GM19023 (cell line): Measurements from ENCODE around the gene RTP1.
"Not testable (repeated sequence)": the region's sequence is repeated elsewhere in the genome, so short reads cannot be mapped to it uniquely, and the experiment has no call there.

Experiments
- ATAC-seq: cut with Tn5 transposase; IDR thresholded peaks from one replicate; pipeline ENCODE4 v1.9.1; 2021; ENCODE audit warnings: mild to moderate bottlenecking, moderate library complexity; ENCODE audit not compliant: unreplicated experiment

Gene RTP1, protein sequence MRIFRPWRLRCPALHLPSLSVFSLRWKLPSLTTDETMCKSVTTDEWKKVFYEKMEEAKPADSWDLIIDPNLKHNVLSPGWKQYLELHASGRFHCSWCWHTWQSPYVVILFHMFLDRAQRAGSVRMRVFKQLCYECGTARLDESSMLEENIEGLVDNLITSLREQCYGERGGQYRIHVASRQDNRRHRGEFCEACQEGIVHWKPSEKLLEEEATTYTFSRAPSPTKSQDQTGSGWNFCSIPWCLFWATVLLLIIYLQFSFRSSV

GRCh38 chr3:187197335-187197649 lies at the start of gene RTP1:
RTP1 (plus strand) TSS chr3:187197486; CDS start chr3:187197516, 30 bp downstream.
- no peak for ATAC-seq

DNA sequence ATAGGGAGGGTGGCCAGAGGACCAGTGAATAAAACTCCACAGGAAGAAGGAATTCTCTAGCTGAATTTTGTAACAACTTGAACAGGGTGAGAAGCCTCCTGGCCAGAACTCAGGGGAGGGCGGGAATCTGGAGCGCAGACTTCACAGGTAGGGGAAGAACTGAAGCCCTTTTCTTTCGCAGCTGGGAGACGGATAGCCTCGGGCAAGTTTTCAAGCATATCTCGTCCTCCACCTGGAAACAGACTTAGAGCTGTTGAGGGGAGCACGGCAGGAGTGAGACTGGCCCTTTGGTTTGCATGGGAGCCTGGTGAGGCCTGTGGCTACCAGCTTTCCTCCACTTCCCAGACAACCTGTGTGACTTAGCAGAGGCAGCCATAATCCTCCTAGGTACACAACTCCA lies 47.1 kb upstream of the RTP1 start:
- no peak for ATAC-seq

GRCh38 chr3:187150599-187150998 lies 46.7 kb upstream of the RTP1 start:
- no peak for ATAC-seq

DNA sequence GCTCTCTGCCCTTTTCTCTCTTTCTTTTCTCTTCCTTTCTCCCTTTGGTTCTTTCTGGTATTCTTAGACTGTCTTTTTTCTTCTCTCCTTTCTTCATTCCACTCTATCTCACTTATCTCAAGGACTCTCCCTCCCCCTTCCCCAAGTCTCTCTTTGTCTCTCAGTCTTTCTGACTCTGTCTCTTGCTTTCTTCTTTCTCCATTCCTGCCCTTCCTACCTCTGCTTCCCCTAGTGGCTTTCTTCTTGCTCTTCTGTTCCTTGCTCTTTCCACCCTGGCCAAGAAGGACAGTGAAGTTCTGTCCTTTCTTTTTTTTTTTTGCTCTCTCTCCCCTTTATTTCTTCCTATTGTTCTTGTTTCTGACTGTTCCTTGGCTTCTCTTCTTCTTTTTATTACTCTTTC lies 35.7 kb upstream of the RTP1 start:
- ATAC-seq = no peak

DNA sequence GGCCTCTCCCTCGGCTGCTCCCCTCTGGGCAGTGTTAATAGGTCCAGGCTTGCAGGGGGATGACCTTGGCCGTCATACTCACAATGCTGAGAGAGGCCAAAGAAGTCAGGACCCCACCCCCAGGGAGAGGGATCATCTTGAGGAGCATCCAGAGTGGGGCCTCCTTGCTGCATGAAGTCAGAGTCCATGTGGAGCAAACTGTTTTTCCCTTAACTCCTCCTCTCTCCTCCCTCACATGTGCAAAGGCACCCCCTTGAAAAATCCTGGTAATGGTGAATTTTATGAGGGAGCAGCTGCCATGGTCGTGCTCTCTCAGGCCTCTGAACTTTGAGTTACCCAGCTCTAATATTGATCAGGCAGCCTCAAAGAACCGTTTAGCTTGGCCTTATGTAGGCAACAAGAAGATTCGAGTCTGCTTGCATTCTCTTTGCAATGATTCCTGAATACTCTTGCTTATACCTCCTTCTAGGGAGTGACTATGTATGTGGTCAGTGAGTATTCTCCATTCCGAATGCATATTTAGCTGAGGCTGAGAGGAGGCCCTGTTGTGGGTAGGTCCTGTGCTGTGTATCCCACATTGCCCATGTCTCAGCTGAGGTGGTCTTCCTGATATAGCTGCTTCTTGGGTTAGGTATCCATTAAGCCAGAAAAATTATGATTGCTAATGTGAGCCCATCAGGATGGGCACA lies 34.9 kb upstream of the RTP1 start:
- ATAC-seq = no peak

DNA sequence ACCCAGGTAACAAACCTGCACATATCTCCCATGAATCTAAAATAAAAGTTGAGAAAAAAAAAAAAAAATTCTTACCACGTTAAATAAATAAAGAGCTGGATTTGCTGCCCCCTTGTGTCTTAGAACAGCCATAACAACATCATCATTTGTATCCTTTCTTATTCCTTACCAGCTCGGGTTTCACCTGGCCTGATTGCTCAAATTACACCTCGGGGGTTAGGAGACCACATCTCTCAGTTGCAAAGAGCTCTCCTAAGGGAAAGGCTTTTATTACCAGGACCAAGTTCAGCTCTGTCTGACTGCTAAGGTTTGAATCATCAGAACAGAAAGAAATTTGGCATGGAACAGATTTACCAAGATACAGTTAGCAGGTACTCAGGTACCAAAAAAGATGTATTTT lies 32.1 kb upstream of the RTP1 start:
- no peak for ATAC-seq

GRCh38 chr3:187166750-187167149 lies 30.5 kb upstream of the RTP1 start:
- no peak for ATAC-seq

DNA sequence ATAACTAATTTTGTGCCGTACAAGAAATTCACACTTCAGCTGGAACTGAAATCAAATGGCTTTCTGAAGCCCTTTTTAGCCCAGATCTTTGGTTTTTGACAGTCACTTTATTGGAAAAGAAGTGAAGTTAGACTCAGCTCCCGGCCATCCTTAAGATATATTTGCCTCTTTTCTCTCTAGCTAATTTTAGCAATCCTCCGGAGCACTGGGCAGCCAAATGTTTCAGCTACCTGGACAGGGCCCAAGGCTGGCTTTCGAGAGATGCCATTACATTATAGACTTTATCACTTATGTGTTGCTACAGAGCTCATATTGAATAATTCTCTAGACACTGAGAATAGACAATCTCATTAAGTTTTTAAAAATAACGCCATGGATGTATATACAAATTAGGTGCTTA lies 29.5 kb upstream of the RTP1 start:
- ATAC-seq = no peak

GRCh38 chr3:187169231-187169960 lies 27.9 kb upstream of the RTP1 start:
- no peak for ATAC-seq

DNA sequence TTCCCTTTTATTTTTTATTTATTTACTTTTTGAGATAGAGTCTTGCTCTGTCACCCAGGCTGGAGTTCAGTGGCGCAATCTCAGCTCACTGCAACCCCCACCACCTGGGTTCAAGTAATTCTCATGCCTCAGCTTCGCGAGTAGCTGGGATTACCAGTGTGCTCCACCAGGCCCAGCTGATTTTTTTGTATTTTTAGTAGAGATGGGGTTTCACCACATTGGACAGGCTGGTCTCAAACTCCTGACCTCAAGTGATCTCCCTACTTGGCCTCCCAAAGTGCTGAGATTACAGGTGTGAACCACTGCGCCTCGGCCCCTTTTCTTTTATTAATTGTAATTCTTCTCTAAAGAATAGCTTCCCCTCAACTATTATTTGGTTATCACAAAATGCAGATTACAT lies 26.4 kb upstream of the RTP1 start:
- not testable (repeated sequence) for ATAC-seq

GRCh38 chr3:187172929-187173328 lies 24.4 kb upstream of the RTP1 start:
- no peak for ATAC-seq

DNA sequence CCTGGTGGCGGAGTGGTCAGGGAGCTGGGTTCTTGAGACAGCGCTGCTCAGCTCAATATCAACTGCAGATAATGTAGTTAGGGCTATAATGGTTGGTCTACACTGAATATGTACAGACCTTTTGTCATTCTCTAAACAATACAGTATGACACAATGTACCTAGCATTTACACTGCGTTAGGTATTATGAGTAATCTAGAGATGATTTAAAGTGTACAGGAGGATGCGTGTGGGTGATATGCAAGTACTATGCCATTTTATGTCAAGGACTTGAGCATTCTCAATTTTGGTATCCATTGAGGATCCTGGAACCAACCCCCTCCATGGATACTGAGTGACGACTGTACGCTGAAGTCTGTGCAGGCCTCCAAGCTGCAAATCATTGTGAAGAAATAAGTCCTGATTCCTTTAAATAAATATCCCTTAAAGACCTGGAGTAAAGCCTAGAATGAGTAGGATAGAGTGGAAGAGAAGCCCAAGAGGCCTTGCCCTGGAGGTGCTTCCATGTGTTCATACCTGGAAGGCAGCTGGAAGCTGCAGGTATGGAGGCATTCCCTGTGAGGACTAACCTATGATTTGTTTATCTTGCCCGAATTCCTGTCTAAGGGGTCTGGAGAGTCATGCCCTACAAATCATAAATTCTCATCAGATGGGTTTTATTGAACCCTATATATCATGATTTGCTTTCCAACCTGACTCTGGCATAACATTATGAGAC lies 15.7 kb upstream of the RTP1 start:
- no peak for ATAC-seq

DNA sequence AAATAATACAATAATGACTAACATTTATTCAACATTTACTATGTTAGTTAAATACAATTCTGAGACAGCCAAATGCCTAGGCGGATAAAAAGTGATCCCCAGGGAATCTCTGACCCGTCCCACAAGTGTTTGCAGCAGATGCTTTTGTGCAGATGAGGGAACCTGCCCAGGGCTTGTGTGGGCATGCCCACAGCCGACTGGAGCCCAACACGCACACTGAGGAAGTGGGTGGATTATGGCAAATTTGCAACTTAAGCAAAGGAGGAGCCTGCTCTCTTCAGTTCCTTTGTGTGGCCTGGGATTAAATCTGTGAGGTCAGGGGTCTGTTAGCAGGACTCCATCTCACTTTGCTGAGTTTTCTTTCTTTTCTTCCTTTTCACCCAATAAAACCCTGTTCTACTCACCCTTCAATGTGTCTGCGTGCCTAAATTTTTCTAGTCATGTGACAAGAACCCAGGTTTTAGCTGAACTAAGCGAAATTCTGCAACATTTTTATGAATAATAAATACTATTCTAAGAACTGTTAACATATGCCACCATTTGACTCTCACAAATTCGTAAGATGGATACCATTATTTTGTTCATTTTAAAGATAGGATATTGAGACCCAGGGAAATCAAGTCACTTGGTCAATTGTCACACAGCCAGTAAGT lies 13.9 kb upstream of the RTP1 start:
- ATAC-seq = no peak

GRCh38 chr3:187183903-187184302 lies 13.4 kb upstream of the RTP1 start:
- ATAC-seq = no peak

GRCh38 chr3:187185759-187186158 lies 11.5 kb upstream of the RTP1 start:
- no peak for ATAC-seq

DNA sequence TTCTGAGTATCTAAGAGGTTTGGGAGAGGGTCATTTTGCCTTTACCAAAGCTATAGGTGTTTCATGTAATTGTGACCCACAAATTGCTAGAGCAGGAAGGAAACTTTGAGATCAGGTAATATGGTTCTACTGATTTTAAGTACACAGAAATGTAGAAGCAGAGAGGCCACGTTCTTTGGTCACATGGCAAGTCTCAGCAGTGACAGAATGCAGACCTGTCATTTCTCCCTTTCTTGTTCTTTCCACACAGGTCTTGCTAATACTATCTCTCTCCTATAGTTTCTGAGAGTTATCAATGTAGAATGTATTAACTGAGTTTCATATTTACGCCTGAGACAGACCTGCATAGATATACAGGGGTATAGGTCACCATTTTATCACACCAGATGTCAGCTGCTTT lies 10.9 kb upstream of the RTP1 start:
- no peak for ATAC-seq

DNA sequence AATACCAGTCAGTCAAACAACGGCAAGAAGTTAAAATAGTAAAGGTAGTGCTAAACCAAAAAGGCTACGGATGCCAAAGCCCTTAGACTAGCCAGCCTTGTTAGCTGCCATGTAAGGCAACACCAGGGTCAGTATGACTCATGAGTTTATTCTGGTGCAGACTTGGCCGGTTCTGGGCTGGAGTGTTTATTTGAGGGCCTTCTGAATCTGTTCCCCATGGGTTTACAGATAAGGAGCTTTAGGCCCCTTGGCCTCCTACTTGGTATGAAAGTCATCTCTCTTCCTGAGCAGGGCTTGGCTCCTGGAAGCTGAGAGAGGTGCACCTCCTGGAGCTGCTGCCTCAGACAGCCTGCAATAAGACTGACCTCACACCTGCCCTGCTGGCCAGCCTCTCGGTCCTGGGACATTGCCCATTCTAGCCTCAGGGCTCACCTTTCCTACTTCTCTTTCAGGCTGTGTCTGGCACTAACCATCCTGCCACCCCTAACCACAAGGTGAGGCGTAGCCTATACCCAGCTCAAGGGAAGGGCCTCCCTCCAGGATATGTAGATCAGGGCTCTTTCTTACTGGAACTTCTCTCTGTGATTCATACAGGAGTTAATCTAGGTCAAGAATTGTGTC lies 10.4 kb upstream of the RTP1 start:
- no peak for ATAC-seq

- no peak for ATAC-seq
Measured at GRCh38 chr3:187188931-187189330, 8.4 kb upstream of the RTP1 start.

DNA sequence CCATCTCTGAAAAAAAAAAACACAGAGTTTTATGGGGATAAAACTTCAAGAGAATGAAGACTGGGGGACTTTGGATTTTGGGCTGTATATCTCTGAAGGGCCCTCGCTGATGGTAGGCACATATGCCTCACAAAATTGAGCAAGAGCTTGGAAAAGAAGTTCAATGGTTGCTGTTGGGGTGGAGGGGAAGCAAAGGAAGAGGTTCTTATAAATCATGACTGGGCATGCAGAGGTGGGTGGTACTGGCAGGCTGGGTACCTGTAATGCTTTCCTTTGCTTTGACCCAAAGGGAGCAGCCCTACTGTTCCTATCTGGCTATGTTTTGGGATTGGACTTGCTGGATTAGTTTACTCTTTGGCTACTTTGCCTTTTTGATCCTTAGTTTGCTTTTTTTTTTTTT lies 6.0 kb upstream of the RTP1 start:
- ATAC-seq = no peak

DNA sequence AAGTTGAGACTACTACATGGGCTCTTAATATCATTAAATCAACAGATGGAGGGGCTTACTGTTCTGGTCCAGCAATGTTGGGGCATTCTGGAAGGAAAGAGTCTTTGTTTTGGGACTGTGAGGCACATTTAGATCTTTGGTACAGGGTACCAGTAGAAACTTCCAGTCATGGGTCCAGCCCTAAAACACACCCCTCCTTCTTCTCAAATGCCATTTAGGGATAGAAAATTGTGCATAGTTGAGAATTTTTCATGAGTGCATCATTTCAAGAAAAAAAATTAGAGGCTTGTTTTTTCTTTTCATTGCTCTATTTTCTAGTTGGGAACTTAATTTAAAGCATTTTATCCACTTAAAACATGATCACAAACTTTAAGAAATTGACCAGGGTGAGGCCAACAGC lies 4.1 kb upstream of the RTP1 start:
- ATAC-seq = no peak
